Measurements from ENCODE around the gene SBNO2.
"Not testable (repeated sequence)": the region's sequence is repeated elsewhere in the genome, so short reads cannot be mapped to it uniquely, and the experiment has no call there.

SBNO2 gene

GRCh38 chr19:1213391-1214286 is 39.6 kb upstream of the SBNO2 start:
- no peak overlapping the region for H3K4me3 ChIP-seq (ENCODE audit: control insufficient read depth, low read depth, low read length)
- peak; percentile 91 for DNase-seq (ENCODE audit: low read depth)

GRCh38 chr19:1211494-1212234 is 37.6 kb upstream of the SBNO2 start:
- TF ChIP-seq, protein P1, sequence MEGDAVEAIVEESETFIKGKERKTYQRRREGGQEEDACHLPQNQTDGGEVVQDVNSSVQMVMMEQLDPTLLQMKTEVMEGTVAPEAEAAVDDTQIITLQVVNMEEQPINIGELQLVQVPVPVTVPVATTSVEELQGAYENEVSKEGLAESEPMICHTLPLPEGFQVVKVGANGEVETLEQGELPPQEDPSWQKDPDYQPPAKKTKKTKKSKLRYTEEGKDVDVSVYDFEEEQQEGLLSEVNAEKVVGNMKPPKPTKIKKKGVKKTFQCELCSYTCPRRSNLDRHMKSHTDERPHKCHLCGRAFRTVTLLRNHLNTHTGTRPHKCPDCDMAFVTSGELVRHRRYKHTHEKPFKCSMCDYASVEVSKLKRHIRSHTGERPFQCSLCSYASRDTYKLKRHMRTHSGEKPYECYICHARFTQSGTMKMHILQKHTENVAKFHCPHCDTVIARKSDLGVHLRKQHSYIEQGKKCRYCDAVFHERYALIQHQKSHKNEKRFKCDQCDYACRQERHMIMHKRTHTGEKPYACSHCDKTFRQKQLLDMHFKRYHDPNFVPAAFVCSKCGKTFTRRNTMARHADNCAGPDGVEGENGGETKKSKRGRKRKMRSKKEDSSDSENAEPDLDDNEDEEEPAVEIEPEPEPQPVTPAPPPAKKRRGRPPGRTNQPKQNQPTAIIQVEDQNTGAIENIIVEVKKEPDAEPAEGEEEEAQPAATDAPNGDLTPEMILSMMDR (conservative IDR thresholded peaks at IDR 0.05; ENCODE audit: control insufficient read depth, insufficient read depth, low read depth, low read length) = no peak
- DNase-seq (ENCODE audit: low read depth) = peak; percentile 86
- H3K4me3 ChIP-seq (ENCODE audit: control insufficient read depth, low read depth, low read length) = no peak overlapping the region

More at GRCh38 chr19:1213391-1214286, 39.6 kb upstream of the SBNO2 start:
- TF ChIP-seq, protein P1 (conservative IDR thresholded peaks at IDR 0.05; ENCODE audit: control insufficient read depth, insufficient read depth, low read depth, low read length) = no peak

- H3K4me3 ChIP-seq (ENCODE audit: control insufficient read depth, low read depth, low read length) = no peak overlapping the region
- no peak for DNase-seq (ENCODE audit: low read depth)
- TF ChIP-seq, protein P1 (conservative IDR thresholded peaks at IDR 0.05; ENCODE audit: control insufficient read depth, insufficient read depth, low read depth, low read length) = no peak
Observed at GRCh38 chr19:1210227-1210538, 36.1 kb upstream of the SBNO2 start.

GRCh38 chr19:1208830-1209229 is 34.8 kb upstream of the SBNO2 start:
- H3K4me3 ChIP-seq (ENCODE audit: control insufficient read depth, low read depth, low read length) = not testable (repeated sequence)
- DNase-seq (ENCODE audit: low read depth) = peak; percentile 51

- no peak for DNase-seq (ENCODE audit: low read depth)
- TF ChIP-seq, protein P1 (conservative IDR thresholded peaks at IDR 0.05; ENCODE audit: control insufficient read depth, insufficient read depth, low read depth, low read length) = no peak
- H3K4me3 ChIP-seq (ENCODE audit: control insufficient read depth, low read depth, low read length) = peak overlapping the region; percentile 77
Observed at GRCh38 chr19:1206864-1207450, 32.9 kb upstream of the SBNO2 start.

DNA sequence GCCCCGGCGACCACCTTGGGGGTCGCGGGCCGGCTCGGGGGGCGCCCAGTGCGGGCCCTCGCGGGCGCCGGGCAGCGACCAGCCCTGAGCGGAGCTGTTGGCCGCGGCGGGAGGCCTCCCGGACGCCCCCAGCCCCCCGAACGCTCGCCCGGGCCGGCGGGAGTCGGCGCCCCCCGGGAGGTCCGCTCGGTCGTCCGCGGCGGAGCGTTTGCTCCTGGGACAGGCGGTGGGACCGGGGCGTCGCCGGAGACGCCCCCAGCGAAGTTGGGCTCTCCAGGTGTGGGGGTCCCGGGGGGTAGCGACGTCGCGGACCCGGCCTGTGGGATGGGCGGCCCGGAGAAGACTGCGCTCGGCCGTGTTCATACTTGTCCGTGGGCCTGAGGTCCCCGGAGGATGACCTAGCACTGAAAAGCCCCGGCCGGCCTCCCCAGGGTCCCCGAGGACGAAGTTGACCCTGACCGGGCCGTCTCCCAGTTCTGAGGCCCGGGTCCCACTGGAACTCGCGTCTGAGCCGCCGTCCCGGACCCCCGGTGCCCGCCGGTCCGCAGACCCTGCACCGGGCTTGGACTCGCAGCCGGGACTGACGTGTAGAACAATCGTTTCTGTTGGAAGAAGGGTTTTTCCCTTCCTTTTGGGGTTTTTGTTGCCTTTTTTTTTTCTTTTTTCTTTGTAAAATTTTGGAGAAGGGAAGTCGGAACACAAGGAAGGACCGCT is 32.2 kb upstream of the SBNO2 start:
- H3K4me3 ChIP-seq (ENCODE audit: control insufficient read depth, low read depth, low read length) = peak overlapping the region; percentile 77
- TF ChIP-seq, protein P1 (conservative IDR thresholded peaks at IDR 0.05; ENCODE audit: control insufficient read depth, insufficient read depth, low read depth, low read length) = no peak
- no peak for DNase-seq (ENCODE audit: low read depth)

All from fibroblast of mammary gland (primary cell).